IPS DF 19.7 (cell line): ENCODE measurements around the gene GPSM1.
"Not testable (repeated sequence)": the region's sequence is repeated elsewhere in the genome, so short reads cannot be mapped to it uniquely, and the experiment has no call there.

Experiments
- DNase-seq: peaks from one replicate; pipeline ENCODE4 v3.0.0-alpha.2; 2013; ENCODE audit warnings: low read depth, low spot score

GPSM1 gene

GRCh38 chr9:136394312-136395019 is 67.1 kb downstream of the GPSM1 start:
- DNase-seq: no peak

- DNase-seq: no peak
Observed at GRCh38 chr9:136395020-136395340, 67.6 kb downstream of the GPSM1 start.

DNA sequence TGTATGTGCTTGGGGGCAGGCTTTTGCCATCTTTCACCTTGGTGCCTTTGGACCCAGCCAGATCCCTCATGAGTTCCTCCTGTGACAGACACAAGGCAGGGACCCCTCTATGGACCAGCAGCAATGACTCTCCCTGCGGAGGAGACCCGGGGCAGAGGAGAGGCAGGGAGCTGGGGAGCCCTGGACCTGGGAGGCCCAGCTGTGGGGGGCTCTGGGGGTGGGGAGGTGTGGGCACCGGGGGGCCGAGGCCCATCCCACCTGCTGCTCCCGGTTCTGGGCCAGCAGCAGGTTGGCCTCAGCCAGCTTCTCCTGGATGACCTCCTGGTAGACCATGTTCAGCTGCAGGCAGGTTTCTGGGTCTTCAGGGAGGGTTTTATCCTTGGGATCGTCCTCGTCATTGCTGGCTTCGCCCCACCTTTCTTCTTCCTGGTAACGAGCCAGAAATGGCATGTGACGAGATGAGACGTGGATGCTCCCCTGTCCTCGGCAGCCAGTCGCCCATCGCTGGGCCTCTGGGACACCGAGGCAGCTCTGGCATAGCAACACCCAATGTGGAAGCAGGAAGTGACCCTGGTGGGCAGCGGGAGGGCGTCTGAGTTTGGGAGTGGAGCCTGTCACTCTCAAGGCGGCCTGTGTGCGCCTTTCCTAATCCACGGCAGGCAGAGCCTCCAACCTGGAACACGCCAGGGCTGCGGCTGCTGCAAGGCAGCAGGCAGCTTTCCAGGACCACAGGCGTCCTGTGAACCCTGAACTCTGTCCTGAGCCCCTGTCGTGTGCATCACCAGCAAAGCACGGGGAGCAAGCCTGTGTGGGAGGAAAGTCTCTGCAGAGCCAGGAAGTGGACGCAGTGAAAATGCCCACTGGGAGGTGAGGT is 68.2 kb downstream of the GPSM1 start:
- no peak for DNase-seq

- no peak for DNase-seq
Observed at GRCh38 chr9:136396219-136396515, 68.8 kb downstream of the GPSM1 start.

GRCh38 chr9:136397643-136398042 is 70.3 kb downstream of the GPSM1 start:
- no peak for DNase-seq

DNA sequence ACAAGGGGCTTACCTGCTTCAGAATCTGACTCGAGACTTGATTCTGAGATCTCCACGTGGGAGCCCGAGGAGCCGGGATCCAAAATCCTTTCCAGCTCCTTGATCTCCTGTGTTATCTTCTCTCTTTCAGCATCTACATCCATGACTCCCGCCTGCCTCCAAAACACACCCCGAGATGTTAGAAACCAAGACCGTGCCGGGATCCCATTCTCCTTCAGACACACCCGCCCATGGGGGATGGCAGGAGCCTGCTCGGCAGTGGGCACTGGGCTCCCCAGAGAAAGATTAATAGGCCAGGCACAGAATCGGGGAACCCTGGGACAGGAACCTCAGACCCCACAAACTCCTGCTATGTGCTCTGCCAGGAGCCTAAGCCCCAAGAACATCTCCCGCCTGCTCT is 70.9 kb downstream of the GPSM1 start:
- DNase-seq: no peak

DNA sequence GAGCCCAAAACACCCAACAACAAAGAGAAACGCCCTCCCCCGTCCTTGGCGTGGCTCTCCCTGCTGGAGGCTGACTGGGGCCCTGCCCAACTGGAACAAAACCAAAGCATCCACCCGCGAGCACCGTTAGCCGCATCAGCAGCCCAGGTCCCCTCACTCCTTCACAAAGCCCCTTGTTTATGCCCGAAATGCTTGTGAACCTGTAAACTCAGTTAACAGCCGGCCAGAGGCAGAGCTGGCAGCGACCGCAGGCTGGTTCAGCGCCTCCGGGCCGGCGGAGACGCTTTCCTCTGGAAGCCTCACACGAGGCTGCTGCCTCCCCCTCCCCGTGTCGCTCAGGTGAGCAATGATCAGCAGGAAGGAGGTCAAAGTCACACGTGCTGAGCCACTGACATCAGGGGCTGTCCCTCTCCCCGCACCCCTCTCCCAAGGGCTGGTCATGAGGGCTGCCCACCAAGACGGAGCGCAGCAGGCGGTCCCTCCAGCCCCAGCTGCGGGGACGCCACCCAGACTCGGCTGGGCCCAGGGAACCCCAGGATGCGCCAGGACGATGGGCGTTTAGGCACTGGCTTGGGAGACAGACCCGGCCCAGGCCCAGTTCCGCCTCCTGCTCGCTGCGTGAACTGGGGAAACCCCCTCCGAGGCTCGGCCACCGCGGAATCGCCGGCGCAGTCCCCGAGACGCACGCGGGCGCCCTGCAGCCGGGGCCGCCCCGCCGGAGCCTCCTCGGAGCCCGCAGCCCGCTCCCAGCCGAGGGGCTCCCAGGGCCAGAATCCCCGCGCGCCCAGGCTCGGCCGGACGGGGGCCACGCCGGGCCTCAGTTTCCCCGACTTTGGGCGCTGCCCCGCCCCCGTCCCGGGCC is 72.1 kb downstream of the GPSM1 start:
- no peak for DNase-seq

GRCh38 chr9:136400038-136400834 is 72.9 kb downstream of the GPSM1 start, which contains the start of gene SNAPC4:
SNAPC4 (minus strand) TSS chr9:136400170; CDS start chr9:136398428, 1,742 bp downstream.
- DNase-seq: peak; percentile 40

GRCh38 chr9:136401173-136401922 is 74.0 kb downstream of the GPSM1 start:
- no peak for DNase-seq

- no peak for DNase-seq
Observed at GRCh38 chr9:136402067-136402466, 74.7 kb downstream of the GPSM1 start.

DNA sequence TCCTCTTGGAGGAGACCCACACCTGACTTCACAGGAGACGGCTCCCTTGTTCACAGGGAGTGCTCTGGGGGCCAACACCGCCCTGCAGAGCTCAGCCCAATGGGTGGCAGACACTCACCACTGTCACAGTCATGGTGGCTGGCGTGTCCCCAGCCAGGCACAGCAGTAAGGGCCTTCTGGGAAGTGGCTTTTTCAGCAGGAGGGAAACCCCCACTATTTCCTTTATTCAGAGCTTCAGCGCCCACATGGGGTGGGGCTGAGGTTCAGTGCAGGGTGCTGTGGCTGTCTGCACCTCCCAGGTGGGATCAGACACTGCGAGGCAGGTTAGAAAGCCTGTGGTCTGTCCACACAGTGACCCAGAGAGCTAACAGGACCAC is 76.2 kb downstream of the GPSM1 start:
- DNase-seq: no peak

DNA sequence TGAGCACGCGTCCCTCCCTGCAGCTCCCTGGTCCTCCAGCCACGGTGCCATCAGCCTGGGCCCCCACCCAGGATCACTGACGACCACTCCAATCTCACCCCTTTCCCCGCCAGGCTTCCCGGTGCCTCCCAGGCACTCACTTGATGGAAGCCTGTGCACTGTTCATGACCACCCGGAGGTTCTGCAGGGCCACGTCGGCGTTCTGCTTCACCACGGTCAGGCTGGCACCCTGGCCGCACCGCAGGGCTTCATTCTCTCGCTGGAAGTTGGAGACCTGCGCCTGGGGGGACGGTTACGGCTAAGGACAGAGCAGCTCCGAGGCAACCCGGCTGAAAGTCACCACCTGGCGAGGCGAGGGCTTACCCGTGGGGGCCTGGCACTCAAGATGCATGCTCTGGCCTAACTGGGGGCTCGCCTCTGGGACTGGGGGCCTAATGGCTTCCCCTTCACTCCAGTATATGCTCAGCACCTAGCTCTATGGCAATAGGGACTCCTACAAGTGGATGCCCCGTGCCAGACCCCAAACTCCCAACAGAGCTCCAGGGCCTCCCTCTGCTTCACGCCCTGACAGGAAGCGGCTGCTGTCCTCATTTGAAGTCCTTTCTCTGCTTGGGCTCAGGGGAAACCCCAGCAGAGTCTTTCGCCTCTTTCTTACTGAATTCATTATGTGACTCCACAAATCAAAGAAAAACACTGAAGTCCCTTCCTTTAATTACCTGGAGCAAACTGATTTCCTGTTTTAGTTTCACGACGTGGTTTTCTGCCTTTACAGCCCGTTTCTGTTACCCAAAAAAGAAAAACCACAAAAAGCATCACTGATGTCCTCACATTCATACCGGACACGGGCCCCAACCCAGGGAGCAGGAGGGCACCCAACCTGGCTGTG is 76.8 kb downstream of the GPSM1 start:
- DNase-seq: no peak

- DNase-seq: no peak
Observed at GRCh38 chr9:136404801-136405136, 77.4 kb downstream of the GPSM1 start.

DNA sequence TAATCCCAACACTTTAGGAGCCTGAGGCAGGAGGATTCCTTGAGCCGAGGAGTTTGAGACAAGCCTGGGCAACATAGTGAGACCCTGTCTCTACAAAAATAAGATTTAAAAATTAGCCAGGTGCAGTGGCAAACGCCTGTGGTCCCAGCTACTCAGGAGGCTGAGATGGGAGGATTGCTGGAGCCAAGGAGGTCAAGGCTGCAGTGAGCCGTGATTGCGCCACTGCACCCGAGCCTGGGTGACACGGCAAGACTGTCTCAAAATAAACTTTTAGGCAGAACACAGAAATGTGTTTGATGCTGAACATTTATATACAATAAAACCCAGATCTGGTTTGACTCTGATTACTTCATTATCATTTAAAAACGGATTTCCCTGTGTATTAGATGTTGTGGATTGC is 78.1 kb downstream of the GPSM1 start:
- DNase-seq: no peak

DNA sequence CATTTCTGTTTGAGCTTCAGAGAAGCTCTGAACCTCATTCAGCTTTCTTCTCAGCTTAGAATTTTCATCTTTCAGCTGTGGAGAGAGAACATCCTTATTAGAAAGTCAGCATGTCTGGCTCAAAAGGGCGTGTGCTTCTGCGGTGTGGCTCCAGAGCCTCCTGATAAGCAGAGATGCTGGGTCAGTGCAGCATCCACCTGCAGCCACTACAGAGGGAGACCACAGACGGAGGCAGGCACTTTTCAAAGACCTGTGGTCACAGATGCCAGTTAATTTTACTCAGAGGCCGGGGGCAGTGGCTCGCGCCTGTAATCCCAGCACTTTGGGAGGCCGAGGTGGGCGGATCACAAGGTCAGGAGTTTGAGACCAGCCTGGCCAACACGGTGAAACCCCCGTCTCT is 78.6 kb downstream of the GPSM1 start:
- DNase-seq: not testable (repeated sequence)

GRCh38 chr9:136407061-136407460 is 79.7 kb downstream of the GPSM1 start:
- not testable (repeated sequence) for DNase-seq

GRCh38 chr9:136407911-136408310 is 80.6 kb downstream of the GPSM1 start:
- no peak for DNase-seq
